HG02870 (cell line): ENCODE data around the gene GAPVD1.
"Not testable (repeated sequence)": the region's sequence is repeated elsewhere in the genome, so short reads cannot be mapped to it uniquely, and the experiment has no call there.

Experiments used
- ATAC-seq: cut with Tn5 transposase; IDR thresholded peaks from one replicate; pipeline ENCODE4 v1.9.1; 2021; ENCODE audit warnings: mild to moderate bottlenecking, moderate library complexity; ENCODE audit not compliant: unreplicated experiment

Gene GAPVD1

GRCh38 chr9:125254231-125254630, 7.4 kb upstream of the GAPVD1 start:
- no peak for ATAC-seq

- ATAC-seq = no peak
These were observed 5.7 kb upstream of the GAPVD1 start for GRCh38 chr9:125255781-125256391.

- ATAC-seq = no peak
These were observed 3.4 kb upstream of the GAPVD1 start for GRCh38 chr9:125258160-125258785.

GRCh38 chr9:125258832-125259534, 2.6 kb upstream of the GAPVD1 start:
- no peak for ATAC-seq

- ATAC-seq = no peak
These were observed 1.1 kb upstream of the GAPVD1 start for GRCh38 chr9:125260561-125260960.

- ATAC-seq = no peak
These were observed 817 bp downstream of the GAPVD1 start for GRCh38 chr9:125262294-125262991.

GRCh38 chr9:125264068-125264467, 2.4 kb downstream of the GAPVD1 start:
- not testable (repeated sequence) for ATAC-seq

- no peak for ATAC-seq
These were observed 6.9 kb downstream of the GAPVD1 start for GRCh38 chr9:125268394-125269013.

- ATAC-seq = no peak
These were observed 7.4 kb downstream of the GAPVD1 start for GRCh38 chr9:125269014-125269397.

GRCh38 chr9:125271081-125271480, 9.5 kb downstream of the GAPVD1 start:
- no peak for ATAC-seq

- ATAC-seq = no peak
These were observed 11.1 kb downstream of the GAPVD1 start for GRCh38 chr9:125272697-125273096.

- ATAC-seq = no peak
These were observed 15.1 kb downstream of the GAPVD1 start for GRCh38 chr9:125276771-125277170.

- no peak for ATAC-seq
These were observed 15.8 kb downstream of the GAPVD1 start for GRCh38 chr9:125277411-125277810.

- ATAC-seq = no peak
These were observed 19.3 kb downstream of the GAPVD1 start for GRCh38 chr9:125280945-125281344.

- ATAC-seq = no peak
These were observed 23.2 kb downstream of the GAPVD1 start for GRCh38 chr9:125284855-125285254.

GRCh38 chr9:125286935-125287433, 25.4 kb downstream of the GAPVD1 start:
- not testable (repeated sequence) for ATAC-seq

- ATAC-seq = no peak
These were observed 31.5 kb downstream of the GAPVD1 start for GRCh38 chr9:125293134-125293533.

GRCh38 chr9:125295657-125296056, 34.0 kb downstream of the GAPVD1 start:
- ATAC-seq = no peak

GRCh38 chr9:125296843-125297372, 35.3 kb downstream of the GAPVD1 start:
- no peak for ATAC-seq

- no peak for ATAC-seq
These were observed 36.3 kb downstream of the GAPVD1 start for GRCh38 chr9:125297917-125298316.

GRCh38 chr9:125302241-125302640, 40.6 kb downstream of the GAPVD1 start:
- no peak for ATAC-seq
